MG63 (cell line): Measurements from ENCODE around the gene ZNHIT3. TPM values are rescaled to one million over a fixed set of nuclear protein-coding genes. Genes with fewer than 3 reads are reported as not detected.
"Not testable (repeated sequence)": the region's sequence is repeated elsewhere in the genome, so short reads cannot be mapped to it uniquely, and the experiment has no call there.

ENCODE experiments used
- DNase-seq: peaks from one replicate; pipeline ENCODE4 v3.0.0-alpha.2; 2020
- H3K27me3 ChIP-seq: fragments of 250-450 bp; sonication (Bioruptor Pico); 2 replicates; pipeline ENCODE4 v1.5.1; 2020; ENCODE audit warnings: mild to moderate bottlenecking, moderate library complexity
- H3K36me3 ChIP-seq: fragments of 250-450 bp; sonication (Bioruptor Pico); 2 replicates; pipeline ENCODE4 v1.5.1; 2020; ENCODE audit warnings: mild to moderate bottlenecking, moderate library complexity
- H3K4me3 ChIP-seq: fragments of 250-450 bp; sonication (Bioruptor Pico); 2 replicates; pipeline ENCODE4 v1.5.1; 2020; ENCODE audit warnings: mild to moderate bottlenecking, moderate library complexity
- H3K9me3 ChIP-seq: fragments of 250-450 bp; sonication (Bioruptor Pico); 2 replicates; pipeline ENCODE4 v1.5.1; 2020; ENCODE audit warnings: mild to moderate bottlenecking, moderate library complexity
- total RNA-seq: library from RNA; depleted of rRNA; stranded (reverse); fragments of >200 nt; shearing (Covaris generic); gene quantifications from 2 replicates; pipeline ENCODE4 v1.2.3, GENCODE V29; 2014; ENCODE audit warnings: low replicate concordance

The ZNHIT3 gene
- total RNA-seq, 1 experiment from 2014 or later = 44.9 TPM

DNA sequence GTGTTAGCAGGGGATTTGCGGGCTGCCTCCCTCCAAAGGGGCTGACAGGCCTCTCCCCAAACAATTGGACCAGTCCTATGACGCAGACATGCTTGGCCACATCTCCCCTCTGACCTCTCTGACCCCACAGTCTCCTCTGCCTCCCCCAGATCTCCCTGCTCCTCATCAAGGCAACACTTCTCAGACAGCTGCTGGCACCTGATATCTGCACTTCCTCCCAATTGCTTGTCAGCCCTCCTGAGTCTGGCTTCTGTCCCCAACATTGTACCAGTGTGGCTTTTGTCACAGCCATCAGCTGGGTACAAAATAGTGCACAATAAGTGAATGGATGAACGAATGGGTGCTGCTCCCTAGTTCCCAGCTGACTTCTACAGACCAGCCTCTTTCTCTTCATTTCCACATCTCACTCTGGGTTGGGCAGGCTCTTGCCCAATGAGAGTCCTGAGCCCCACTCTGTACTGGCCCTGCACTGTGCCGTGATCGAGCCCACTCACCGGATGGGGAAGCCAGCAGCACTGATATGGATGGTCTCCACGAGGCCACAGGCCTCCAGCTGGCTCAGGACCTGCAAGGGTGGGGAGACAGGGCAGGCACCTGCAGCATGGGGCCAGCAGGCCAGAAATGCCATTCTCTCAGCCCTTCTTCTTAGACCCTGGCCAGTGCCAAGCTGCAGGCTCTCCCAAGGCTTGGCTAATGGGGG lies 17.1 kb downstream of the ZNHIT3 start:
- Histone ChIP-seq H3K9me3 (no peaks in the 10 kb centered on the region), H3K4me3 (no peak overlapping the region), H3K27me3 (no peaks in the 10 kb centered on the region), H3K36me3 (peaks cover 90% of the 10 kb centered on the region)
- no peak for DNase-seq

GRCh38 chr17:36504156-36504545 lies 17.7 kb downstream of the ZNHIT3 start:
- H3K36me3 ChIP-seq = peaks cover 92% of the 10 kb centered on the region
- H3K4me3 ChIP-seq = no peak overlapping the region
- no peak for DNase-seq
- H3K9me3 ChIP-seq = no peaks in the 10 kb centered on the region
- H3K27me3 ChIP-seq = no peaks in the 10 kb centered on the region

GRCh38 chr17:36505171-36505570 lies 18.7 kb downstream of the ZNHIT3 start:
- Histone ChIP-seq H3K36me3 (peaks cover 98% of the 10 kb centered on the region), H3K27me3 (no peaks in the 10 kb centered on the region), H3K4me3 (no peak overlapping the region), H3K9me3 (no peaks in the 10 kb centered on the region)
- DNase-seq = no peak

DNA sequence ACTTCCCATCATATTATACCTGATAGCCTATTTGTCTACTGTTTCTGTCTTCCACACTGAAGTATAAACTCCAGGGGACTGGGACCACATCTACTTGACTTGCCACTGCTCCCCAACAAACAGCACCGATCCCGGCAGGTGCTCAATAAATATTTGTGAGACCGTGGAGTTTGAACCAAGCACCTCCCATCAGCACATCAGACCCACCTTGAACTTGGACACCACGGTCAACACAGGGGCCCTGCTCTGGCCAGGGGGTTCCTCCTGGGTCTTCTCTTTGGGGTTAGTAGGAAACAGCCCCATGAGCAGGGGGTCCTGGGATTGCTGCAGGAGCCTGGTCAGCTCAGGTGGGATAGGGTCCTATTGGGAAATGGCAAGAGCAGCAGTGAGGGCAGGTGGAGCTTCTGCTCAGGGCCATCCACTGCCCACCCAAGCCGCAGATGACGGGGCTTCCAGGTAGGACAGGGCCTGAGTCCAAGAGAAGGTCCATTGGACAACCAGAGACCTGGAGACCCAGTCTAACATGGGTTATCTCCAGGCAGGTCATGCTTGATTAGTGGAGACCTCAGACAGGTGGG lies 19.9 kb downstream of the ZNHIT3 start:
- Histone ChIP-seq H3K4me3 (no peak overlapping the region), H3K36me3 (peaks cover 96% of the 10 kb centered on the region), H3K9me3 (no peaks in the 10 kb centered on the region), H3K27me3 (no peaks in the 10 kb centered on the region)
- DNase-seq = no peak

DNA sequence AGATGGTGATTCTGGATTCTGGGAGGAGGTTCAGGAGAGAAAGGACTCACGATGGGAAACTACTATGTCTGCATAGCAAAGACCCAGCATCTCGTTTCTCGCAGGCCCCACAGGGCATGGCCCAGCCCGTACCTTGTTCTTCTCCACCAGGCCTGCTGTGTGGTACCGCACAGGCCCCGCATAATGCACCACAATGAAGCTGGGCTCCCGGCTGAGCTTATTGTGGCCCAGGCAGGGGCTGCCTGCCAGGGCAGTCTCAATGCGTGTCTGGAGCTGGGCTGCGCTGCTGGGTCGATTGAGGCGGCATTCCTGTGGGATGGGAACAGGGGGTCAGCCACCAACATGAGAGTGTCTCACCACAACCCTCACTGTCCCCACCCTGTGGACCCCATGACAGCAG lies 20.4 kb downstream of the ZNHIT3 start:
- DNase-seq = no peak
- peaks cover 95% of the 10 kb centered on the region for H3K36me3 ChIP-seq

DNA sequence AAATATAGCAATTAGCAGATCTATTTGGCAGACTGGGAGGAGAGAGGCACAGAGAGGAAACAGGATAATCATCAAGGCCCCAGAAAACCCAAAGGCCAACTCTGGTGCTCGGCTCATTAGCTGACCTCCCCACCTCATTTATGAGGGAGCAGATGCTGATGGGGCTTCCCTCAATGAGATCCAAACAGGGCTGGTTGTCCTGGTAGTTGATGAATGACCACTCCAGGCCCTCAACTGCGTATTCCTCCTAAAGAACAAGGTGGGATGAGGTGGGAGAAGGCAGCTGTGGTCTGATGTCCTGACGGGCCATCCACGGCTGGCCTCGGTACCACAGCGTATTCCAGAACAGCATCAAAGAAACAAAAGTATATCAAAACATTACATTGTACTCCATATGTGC lies 20.8 kb downstream of the ZNHIT3 start:
- Histone ChIP-seq H3K27me3 (no peaks in the 10 kb centered on the region), H3K36me3 (peaks cover 90% of the 10 kb centered on the region), H3K9me3 (no peaks in the 10 kb centered on the region), H3K4me3 (no peak overlapping the region)
- DNase-seq = no peak

More for the DNA sequence above, 20.4 kb downstream of the ZNHIT3 start:
- H3K27me3 ChIP-seq = no peaks in the 10 kb centered on the region
- H3K9me3 ChIP-seq = no peaks in the 10 kb centered on the region
- no peak overlapping the region for H3K4me3 ChIP-seq

DNA sequence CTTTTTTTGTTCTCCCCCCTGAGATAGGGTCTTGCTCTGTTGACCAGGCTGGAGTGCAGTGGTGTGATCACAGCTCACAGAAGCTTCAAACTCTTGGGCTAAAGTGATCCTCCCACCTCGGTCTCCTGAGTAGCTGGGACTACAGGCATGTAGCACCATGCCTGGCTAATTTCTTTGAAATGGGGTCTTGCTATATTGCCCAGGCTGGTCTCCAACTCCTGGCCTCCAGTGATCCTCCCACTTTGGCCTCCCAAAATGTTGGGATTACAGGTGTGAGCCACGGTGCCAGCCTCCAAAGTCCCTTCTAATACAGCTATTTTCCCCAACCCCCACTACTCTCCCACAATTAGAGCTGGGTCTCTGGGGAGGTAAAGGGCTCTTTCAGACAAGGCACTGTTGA lies 22.0 kb downstream of the ZNHIT3 start:
- peaks cover 90% of the 10 kb centered on the region for H3K36me3 ChIP-seq
- DNase-seq, H3K27me3 ChIP-seq, H3K4me3 ChIP-seq, H3K9me3 ChIP-seq: not testable (repeated sequence)

- no peaks in the 10 kb centered on the region for H3K9me3 ChIP-seq
- H3K36me3 ChIP-seq = peaks cover 88% of the 10 kb centered on the region
- H3K27me3 ChIP-seq = no peaks in the 10 kb centered on the region
- no peak overlapping the region for H3K4me3 ChIP-seq
- DNase-seq = no peak
Measured at GRCh38 chr17:36509272-36509985, 22.9 kb downstream of the ZNHIT3 start.

- DNase-seq = no peak
- H3K9me3 ChIP-seq = no peaks in the 10 kb centered on the region
Measured at GRCh38 chr17:36510636-36511035, 24.2 kb downstream of the ZNHIT3 start.

GRCh38 chr17:36511216-36511615 lies 24.7 kb downstream of the ZNHIT3 start:
- Histone ChIP-seq H3K9me3 (no peaks in the 10 kb centered on the region), H3K27me3 (no peaks in the 10 kb centered on the region), H3K36me3 (peaks cover 89% of the 10 kb centered on the region), H3K4me3 (no peak overlapping the region)
- DNase-seq = no peak

More at GRCh38 chr17:36510636-36511035, 24.2 kb downstream of the ZNHIT3 start:
- Histone ChIP-seq H3K4me3 (no peak overlapping the region), H3K27me3 (no peaks in the 10 kb centered on the region), H3K36me3 (peaks cover 90% of the 10 kb centered on the region)

DNA sequence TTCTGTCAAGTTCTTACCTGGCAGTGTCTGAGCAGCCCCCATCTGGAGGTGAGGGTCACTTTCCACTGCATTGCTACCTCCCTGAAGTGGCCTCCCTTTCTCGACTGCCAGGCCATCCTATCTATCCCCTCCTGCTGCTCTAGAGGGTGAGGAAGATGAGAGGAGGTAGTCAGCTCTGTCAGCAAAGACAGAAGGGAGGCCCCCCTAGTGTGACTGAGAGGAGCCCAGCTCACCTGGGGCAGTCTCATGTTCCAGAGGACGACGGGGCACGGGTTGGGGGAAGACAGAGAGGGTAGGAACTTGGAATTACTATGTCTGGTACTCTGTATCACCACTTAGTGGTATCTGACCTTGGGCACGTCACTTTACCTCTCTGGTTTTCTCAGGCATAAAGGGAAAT lies 26.2 kb downstream of the ZNHIT3 start:
- Histone ChIP-seq H3K4me3 (no peak overlapping the region), H3K36me3 (peaks cover 89% of the 10 kb centered on the region), H3K27me3 (no peaks in the 10 kb centered on the region), H3K9me3 (no peaks in the 10 kb centered on the region)
- DNase-seq = no peak

GRCh38 chr17:36514856-36515255 lies 28.4 kb downstream of the ZNHIT3 start:
- Histone ChIP-seq H3K9me3 (no peaks in the 10 kb centered on the region), H3K27me3 (no peaks in the 10 kb centered on the region), H3K36me3 (peaks cover 80% of the 10 kb centered on the region), H3K4me3 (no peak overlapping the region)
- no peak for DNase-seq

GRCh38 chr17:36515837-36516236 lies 29.4 kb downstream of the ZNHIT3 start:
- no peak overlapping the region for H3K4me3 ChIP-seq
- no peak for DNase-seq
- H3K9me3 ChIP-seq = no peaks in the 10 kb centered on the region
- H3K27me3 ChIP-seq = no peaks in the 10 kb centered on the region
- H3K36me3 ChIP-seq = peaks cover 79% of the 10 kb centered on the region

DNA sequence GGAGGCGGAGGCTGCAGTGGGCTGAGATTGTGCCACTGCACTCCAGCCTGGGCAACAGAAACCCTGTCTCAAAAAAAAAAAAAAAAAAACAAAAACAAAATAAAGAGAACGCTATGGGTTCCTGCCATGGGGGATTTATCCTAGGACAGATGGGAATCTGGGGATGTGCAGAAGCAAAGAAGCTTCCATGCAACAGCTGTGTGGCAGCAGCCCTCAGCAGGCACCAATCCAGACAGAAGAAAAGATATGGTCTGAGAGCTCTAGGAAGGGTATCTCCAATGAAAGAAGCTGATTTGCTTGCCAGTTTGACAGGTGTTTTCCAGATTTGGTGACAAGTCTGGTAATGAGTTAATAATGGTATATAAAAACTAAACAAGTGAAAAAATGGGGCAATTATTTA lies 36.6 kb downstream of the ZNHIT3 start:
- H3K4me3 ChIP-seq = no peak overlapping the region
- H3K9me3 ChIP-seq = no peaks in the 10 kb centered on the region
- peaks cover 78% of the 10 kb centered on the region for H3K36me3 ChIP-seq
- DNase-seq = no peak
- H3K27me3 ChIP-seq = no peaks in the 10 kb centered on the region

- no peak for DNase-seq
- H3K9me3 ChIP-seq = no peaks in the 10 kb centered on the region
- H3K36me3 ChIP-seq = peaks cover 81% of the 10 kb centered on the region
- no peak overlapping the region for H3K4me3 ChIP-seq
- no peaks in the 10 kb centered on the region for H3K27me3 ChIP-seq
Measured at GRCh38 chr17:36524428-36524876, 38.0 kb downstream of the ZNHIT3 start.

DNA sequence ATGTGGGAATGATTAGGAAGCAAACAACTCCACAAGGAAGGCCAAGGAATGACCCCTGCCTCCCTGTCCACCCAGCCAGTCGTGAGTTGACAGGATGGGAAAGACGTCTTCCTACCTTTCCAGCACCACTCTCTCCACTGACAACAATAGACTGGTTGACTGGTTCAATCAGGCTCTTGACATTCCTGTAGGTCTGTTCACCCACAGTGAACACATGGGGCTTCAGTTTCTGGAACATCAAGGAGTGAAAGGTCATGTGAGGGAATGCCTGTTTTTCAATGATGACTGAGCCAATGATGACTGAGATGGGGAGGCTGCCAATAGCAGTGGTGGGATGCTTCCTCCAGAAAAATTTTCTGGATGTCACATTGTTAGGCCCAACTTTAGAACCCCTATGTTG lies 38.6 kb downstream of the ZNHIT3 start:
- Histone ChIP-seq H3K36me3 (peaks cover 88% of the 10 kb centered on the region), H3K4me3 (no peak overlapping the region), H3K27me3 (no peaks in the 10 kb centered on the region), H3K9me3 (no peaks in the 10 kb centered on the region)
- no peak for DNase-seq

GRCh38 chr17:36525888-36526287 lies 39.4 kb downstream of the ZNHIT3 start:
- no peaks in the 10 kb centered on the region for H3K27me3 ChIP-seq
- no peaks in the 10 kb centered on the region for H3K9me3 ChIP-seq
- H3K4me3 ChIP-seq = no peak overlapping the region
- H3K36me3 ChIP-seq = peaks cover 86% of the 10 kb centered on the region
- DNase-seq = no peak
